GM19463 (cell line): Measurements from ENCODE around the gene CARS1.

Source experiments
- ATAC-seq: cut with Tn5 transposase; IDR thresholded peaks from one replicate; pipeline ENCODE4 v1.9.1; 2021; ENCODE audit warnings: mild to moderate bottlenecking, moderate library complexity; ENCODE audit not compliant: unreplicated experiment

CARS1 gene

DNA sequence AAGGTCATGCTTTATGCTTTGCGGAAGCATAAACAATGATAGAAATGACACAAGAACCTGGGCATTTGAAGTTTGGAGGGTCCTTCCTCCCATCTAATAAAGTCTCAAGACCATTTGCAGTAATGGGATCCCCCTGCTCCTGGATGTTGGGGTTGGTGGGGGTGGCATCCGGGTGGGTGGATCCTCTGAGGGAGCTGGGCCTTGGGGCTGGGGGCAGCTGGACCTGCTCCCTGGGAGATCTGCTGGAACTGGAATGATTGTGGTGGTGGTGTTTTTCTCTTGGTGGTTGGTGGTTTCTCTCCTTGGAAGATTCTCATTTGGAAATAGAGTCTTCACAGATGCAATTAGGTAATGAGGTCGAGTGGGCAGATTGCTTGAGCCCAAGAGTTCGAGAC is 62.9 kb downstream of the CARS1 start:
- no peak for ATAC-seq

DNA sequence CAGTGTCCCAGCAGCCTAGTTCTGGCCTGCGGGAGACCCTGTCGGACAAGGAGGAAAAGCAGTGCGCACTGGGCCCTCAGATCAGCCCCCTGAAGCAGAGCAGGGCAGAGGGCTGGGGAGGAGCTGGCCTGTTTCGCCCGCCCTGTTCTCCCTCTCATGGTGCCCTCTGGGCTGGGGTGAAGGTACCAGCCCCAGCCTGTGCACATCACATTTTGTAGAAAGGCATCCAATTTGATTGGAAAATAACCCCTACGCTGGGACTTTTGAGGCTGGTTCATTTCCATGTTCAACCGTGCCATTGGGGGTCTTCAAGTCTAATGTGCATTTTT is 64.3 kb downstream of the CARS1 start:
- ATAC-seq: no peak

DNA sequence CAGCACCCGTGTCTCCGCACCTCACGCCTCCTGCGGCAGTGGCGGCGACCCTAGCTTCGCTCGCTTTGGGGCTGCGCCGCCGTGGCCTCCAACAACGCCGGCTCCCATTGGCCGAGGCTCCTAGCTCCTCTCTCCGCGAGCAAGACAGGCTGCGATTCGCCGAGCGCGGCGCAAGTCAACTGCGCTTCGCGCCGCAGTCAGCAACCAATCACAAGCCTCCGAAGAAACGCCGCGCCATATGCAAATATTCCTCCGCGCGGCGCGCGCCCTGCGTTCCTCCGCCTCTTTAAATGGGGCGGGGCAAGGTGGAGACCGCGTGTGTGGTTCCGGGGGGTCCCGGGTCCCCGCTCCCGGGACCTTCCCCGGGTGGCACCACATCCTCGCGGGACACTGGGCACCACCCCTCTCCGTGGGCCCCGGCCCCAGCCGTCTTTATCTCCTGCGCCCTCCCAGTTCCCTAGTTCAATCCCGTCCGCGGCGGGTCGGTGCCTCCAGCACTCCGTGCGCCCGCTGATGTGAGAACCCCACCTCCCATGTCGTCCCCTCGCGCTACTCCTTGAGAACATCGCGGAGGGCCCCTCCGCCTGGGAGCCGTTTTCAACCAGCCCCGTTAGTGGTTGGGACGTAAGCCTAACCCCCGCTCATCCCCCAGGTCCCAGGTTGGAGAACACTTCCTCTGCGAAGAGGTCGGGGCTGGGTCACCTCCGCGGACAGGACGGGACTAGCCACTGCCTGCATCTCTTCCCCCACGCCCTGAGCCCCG is 64.8 kb downstream of the CARS1 start, which contains the start of gene NAP1L4:
Gene NAP1L4, minus strand, starts transcription at position 96 of the 763 bp plus-strand sequence. CDS start 13,109 bp downstream, outside the sequence.
- ATAC-seq: peak; percentile 82

- ATAC-seq: peak; percentile 37
Observed at GRCh38 chr11:2991452-2992233, 65.6 kb downstream of the CARS1 start.

DNA sequence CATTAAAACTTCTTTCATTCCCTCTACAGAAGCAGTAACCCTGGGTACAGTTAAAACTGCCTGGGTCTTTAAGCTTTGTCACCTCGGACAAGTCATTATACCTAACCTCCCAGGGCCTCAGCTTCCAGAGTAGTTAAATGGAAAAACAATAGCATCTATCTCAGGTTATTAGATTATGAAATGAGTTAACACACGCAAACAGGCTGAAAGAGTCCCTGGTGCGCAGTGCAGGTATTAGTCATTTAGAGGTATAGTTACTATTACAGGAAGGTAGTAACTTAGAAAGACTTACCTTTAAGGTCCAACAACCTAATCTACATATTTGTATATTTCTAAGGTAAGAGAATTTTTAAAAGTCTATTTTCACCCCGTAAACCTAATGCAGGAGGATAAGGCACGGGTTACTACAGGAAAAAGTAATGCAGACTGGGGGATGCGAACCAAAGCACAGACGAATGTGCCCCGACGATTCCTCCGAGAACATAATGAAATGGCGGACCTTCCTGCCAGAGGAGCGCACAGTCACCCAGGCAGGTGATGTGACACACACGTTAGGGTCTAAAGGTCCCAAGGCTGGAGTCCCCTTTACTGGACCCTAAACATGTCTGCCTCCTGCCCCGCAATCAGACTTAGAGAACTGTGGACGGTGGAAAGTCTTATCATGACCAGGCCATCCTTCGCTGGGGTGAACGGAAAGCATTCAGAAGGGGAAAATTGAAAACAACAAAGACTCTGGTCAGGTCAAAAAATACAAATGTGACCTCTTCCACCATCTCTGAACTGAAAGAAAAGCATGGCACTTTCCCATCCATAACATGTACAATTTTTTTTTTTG is 66.4 kb downstream of the CARS1 start:
- no peak for ATAC-seq

DNA sequence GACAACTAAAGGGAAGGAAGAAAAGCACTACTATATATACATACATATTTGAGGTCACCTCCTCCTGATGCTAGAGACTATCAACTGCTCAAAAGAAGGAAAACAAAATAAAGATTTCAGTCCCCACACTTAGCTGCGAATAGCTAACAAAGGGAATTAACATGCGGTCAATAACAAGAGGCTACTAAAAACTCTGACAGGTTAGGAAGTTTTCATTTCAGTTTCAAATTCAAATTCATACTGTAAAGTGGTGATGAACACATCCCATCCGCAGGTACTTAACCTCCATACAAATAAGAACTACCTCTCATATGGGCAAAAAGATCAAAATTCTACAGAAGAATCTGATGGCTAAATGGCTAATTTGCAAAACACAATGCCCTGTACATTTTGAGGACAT is 67.7 kb downstream of the CARS1 start:
- ATAC-seq: no peak

DNA sequence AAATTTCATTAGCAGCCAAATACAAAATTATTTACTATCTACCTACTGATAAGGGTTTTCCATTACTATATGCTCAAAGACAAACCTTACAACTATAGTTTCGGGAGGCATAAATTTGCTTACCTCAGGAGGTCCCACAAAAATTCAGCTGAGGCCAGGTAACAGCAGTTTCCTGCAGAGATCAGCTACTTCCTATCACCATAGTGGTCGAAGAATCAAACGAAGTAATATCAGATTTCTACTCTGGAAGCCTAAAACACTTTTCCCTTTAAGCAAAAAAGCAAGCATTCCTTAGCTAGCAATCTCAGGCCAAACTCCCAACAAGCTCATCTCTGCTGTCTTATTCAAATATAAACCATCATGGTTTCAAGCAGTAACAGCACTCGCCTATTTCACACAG is 68.2 kb downstream of the CARS1 start:
- no peak for ATAC-seq

- no peak for ATAC-seq
Observed at GRCh38 chr11:2987881-2988861, 69.1 kb downstream of the CARS1 start.

DNA sequence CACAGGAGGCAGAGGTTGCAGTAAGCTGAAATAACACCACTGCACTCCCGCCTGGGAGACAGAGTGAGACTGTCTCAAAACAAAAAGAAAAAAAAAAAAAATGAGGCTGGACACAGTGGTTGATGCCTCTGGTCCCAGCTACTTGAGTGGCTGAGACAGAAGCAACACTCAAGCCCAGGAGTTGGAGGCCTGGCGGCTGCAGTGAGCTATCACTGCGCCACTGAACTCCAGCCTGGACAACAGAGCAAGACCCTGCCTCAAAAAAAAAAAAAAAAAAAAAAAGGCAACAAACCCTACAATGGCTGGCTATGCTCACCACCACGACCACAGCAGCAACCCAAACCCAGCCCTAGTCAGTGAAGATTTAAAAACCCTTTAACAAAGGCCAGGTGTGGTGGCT is 73.3 kb downstream of the CARS1 start:
- ATAC-seq: no peak

DNA sequence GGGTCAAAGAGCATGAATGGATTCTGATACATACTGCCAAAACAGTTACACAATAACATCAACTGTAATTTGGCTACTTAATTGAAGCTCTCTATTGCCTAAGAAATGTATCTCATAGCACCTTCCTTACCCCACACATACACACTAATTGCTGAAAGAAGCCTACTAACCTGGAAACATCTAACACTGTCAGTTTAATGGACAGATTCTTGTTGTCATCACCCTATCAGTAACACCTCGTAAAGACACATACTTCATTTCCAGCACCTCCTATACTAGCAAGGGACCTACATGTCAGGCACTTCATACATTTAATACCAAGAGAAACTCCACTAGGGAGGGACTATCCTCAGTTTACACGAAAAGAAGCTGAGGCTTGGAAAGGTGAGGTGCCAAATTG is 75.0 kb downstream of the CARS1 start:
- ATAC-seq: no peak

DNA sequence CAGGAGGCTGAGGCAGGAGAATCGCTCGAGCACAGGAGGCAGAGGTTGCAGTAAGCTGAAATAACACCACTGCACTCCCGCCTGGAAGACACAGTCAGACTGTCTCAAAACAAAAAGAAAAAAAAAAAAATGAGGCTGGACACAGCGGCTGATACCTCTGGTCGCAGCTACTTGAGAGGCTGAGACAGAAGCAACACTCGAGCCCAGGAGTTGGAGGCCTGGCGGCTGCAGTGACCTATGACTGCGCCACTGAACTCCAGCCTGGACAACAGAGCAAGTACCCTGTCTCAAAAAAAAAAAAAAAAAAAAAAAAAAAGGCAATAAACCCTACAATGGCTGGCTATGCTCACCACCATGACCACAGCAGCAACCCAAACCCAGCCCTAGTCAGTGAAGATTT is 76.1 kb downstream of the CARS1 start:
- ATAC-seq: no peak

- no peak for ATAC-seq
Observed at GRCh38 chr11:2980168-2980840, 76.9 kb downstream of the CARS1 start.

- ATAC-seq: no peak
Observed at GRCh38 chr11:2977113-2977512, 80.1 kb downstream of the CARS1 start.

GRCh38 chr11:2976294-2977063 is 80.7 kb downstream of the CARS1 start:
- no peak for ATAC-seq

DNA sequence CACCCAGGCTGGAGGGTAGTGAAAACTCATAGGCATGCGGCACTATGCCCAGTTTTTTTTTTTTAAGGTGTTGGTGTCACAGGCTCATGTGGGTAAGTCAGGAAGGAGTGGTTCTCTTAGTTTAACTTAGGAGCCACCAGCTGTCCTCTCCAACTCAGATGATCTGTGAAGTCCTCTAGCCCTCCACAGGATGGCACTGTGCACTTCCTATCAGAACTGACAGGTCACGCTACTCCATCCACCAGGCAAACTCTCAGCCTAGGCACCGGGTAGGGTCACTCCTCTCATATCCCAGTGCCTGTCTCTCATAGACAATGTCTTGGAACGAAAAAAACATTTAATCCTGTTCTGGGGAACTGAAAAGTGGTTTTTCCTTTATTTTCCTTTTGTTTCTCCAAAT is 81.6 kb downstream of the CARS1 start:
- no peak for ATAC-seq

DNA sequence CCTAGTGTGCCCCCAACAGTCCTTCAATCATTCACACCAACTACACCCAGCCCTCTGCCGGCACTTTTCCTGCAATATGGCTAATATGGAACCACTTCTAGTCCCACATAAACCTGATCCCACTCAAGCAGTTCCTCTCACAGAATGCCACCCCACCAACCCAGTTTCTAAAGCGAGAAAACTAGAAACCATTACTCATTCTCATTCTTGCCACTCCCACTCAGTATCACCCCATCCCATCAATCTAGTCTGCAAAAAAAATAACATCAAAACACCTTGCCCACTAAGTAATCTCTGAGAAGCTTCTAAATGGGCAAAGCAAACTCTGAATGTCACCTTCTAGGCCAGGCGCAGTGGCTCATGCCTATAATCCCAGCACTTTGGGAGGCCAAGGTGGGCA is 83.0 kb downstream of the CARS1 start:
- no peak for ATAC-seq

GRCh38 chr11:2968341-2968900 is 88.8 kb downstream of the CARS1 start:
- ATAC-seq: no peak

GRCh38 chr11:2964782-2965181 is 92.4 kb downstream of the CARS1 start:
- ATAC-seq: no peak

DNA sequence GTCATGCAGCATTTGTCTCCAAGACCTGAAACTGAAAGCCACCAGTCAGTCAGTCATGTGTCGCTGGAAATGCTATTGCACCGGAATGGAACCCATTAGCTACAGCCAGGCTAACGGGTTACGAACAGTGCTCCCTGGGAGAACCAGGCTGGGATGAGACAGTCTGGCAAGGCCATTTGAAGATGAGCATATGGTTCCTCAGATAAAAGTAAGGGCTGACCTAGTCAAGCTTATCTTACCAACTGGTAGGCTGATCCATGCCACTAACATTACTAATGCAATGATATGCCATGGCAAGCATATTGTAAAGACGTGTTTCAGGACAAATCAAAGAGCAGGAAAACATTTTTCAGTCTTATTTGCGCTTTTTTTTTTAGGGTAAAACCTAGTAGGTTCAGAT is 93.5 kb downstream of the CARS1 start:
- ATAC-seq: no peak
